IPS-11a (cell line): ENCODE data around the gene SLC6A19.

Experiments used
- H3K4me3 ChIP-seq: one replicate; pipeline ENCODE4 v1.5.1; 2013; ENCODE audit warnings: low read depth, low read length, control low read depth

Gene SLC6A19

DNA sequence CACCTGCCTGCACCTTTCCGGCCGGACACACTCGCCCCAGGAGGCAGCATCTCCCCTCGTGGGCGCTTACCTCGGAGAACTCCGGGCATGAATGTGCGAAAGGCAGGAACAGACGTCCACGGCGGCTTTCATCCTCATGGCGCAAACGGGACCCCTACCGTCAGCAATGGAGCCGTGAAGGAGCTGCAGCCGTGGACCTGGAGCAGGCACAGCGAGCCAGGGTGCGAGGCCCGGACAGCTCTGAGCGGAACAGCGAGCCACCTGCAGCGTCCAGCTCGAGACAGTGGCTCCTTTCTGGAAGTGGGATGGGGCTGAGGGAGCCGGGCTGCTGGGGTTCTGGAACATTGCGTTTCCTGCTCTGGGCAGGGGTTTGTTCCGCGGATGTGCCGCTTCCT is 7.8 kb upstream of the SLC6A19 start:
- no peak overlapping the region for H3K4me3 ChIP-seq

DNA sequence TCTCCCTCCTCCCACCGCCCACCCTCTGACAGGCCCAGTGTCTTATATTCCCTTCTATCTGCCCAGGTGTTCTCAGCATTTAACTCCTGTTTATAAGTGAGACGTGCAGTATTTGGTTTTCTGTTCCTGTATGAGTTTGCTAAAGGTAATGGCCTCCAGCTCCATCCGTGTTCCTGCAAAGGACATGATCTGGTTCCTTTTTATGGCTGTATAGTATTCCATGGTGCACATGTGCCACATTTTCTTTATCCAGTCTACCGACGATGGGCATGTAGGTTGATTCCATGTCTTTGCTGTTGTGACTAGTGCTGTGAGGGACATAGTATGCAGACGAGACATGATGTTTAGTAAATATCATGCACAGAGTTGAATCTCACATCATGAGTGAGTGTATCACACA is 7.0 kb upstream of the SLC6A19 start:
- no peak overlapping the region for H3K4me3 ChIP-seq

DNA sequence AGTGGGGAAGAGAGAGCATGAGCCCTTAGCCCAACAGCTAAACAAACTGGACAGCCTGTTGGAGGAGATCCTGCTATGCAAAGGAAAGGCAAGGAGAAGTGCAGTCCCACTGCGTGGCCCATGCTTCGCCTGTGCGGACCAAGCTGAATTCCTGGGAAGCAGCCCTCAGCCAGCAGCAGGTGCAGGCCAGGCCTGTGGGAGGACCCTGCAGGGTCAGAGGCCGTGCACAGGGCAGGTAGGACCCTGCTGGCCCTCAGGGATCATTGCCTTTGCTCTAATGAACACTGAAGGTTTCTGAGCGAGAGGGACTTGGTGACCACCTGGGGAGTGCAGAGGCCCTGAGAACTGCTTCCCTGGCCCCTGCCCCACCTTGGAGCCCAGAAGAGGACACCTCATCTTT is 6.0 kb upstream of the SLC6A19 start:
- H3K4me3 ChIP-seq = no peak overlapping the region

GRCh38 chr5:1195916-1196315 is 5.5 kb upstream of the SLC6A19 start:
- no peak overlapping the region for H3K4me3 ChIP-seq

DNA sequence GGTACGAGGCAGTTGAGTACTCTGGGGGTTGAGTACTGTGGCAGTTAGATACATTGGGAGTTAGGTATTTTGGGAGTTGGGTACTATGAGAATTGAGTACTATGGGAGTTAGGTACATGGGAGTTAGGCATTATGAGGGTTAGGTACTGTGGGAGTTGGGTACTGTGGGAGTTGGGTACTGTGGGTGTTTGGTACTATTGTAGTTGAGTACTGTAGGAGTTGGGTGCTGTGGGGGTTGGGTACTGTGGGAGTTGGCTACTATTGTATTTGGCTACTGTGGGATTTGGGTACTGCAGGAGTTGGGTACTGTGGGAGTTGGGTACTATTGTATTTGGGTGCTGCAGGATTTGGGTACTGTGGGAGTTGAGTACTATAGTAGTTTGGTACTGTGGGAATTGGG is 4.8 kb upstream of the SLC6A19 start:
- no peak overlapping the region for H3K4me3 ChIP-seq

DNA sequence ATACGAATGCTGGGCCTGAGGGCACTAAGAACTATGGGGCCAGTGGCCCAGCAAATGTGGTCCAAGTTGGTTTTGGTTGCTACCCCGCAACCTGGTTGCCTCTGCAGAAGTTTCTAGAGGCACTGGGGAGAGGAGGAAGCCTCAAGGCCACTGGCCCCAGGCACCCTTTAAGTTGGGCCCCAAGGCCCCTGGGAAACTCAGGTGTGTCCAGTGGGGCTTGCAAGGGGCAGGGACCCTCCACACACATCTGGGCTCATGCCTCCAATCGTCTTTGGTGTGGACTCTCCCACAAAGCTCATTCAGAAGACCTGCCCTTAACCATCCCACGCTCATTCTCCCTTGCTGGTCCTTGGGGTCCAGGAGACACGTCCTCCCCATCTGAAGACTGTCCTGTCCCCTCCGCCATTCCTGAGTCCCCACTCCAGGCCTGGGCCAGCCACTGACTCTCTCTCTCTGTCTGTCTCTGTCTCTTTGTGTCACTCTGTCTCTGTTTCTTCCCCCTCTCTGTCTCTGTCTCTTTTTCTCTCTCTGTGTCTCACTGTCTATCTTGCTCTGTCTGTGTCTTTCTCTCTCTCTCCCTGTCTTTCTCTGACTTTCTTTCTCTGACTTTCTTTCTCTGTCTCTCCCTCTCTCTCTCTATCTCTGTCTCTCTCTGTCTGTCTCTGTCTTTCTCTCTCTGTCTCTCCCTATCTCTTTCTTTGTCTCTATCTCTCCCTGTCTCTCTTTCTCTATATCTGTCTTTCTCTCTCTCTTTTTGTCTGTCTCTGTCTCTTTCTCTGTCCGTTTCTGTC is 3.3 kb upstream of the SLC6A19 start:
- no peak overlapping the region for H3K4me3 ChIP-seq

GRCh38 chr5:1199340-1199648 is 2.1 kb upstream of the SLC6A19 start:
- H3K4me3 ChIP-seq = no peak overlapping the region

- no peak overlapping the region for H3K4me3 ChIP-seq
Observed at GRCh38 chr5:1199649-1200494, 1.5 kb upstream of the SLC6A19 start.

DNA sequence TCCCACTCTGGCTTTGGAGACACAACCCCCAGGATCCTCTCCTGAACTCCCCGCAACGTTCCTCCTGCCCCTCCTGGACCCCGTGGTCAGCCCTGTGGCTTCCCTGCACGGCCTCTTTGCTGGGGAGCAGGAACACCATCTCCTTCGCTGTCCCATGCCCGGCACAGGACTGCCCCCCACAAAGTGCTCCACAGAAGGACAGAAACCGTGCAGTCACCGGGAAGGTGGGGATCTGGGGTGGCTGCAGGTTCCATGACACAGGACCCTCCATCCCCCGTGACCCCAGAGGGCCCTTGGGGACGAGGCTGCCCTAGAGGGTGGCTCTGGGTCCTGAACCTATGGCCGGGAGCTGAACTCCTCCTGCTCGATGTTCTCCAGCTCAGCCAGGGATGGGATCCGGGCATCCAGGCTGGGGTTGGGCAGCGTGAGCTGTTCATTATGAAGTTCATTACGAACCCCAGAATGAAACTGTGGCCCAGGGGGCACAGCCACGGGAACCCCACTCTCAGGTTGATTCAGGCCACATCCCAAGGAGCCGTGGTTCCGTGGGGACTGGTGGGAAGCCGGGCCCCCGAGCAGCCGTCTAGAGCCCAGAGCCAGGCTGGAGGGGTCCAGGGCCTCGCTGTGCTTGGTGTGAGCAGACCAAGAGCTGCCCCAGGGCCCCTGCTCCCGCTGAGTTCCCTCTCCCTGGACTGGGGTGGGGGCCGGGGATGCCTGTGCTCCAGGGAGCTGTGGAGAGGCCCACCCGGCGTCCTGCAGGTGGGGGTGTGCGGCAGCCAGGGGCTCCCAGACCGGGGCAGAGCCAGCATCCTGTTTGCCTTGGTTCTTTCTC is 684 bp upstream of the SLC6A19 start:
- H3K4me3 ChIP-seq = no peak overlapping the region

DNA sequence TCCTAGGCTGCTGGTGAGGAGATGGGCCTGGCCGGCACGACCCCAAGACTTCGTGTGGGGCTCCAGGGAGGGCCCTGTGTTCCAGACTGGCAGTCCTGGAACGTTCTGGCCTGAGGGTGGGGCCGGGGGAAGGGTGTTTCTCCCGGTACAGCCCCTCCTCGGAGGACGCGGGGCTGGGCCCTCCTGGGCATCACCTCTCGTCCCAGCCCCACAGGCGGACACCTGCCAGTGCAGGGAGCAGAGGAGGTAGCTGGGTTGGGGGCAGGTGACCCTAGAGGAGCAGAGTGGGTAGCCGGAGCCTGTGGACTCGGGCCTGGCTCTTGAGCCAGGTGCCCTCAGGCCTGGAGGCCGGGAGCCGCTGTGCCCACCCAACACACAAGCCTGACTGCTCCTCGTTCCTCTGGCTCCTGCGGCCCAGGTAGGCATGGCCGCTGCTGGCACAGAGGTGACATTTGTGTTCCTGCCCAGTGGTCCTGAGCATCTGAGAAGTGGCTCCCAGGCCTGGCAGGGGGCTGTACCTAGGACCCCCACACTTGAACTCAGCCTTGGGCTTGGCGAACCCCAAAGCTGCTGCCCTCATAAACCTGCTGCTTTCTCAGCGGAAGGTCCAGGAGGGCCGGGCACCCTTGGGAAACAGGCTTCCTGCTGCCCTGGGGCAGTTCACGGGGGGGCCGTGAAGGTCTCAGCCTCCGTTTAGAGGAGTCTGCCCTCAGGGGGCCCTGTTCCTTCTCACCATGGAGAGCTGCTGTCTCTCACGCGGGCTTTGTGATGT is 817 bp downstream of the SLC6A19 start:
- no peak overlapping the region for H3K4me3 ChIP-seq

GRCh38 chr5:1202798-1203185 is 1.4 kb downstream of the SLC6A19 start:
- H3K4me3 ChIP-seq = no peak overlapping the region

GRCh38 chr5:1203311-1203967 is 2.0 kb downstream of the SLC6A19 start:
- H3K4me3 ChIP-seq = no peak overlapping the region

GRCh38 chr5:1203968-1204692 is 2.7 kb downstream of the SLC6A19 start:
- H3K4me3 ChIP-seq = no peak overlapping the region

DNA sequence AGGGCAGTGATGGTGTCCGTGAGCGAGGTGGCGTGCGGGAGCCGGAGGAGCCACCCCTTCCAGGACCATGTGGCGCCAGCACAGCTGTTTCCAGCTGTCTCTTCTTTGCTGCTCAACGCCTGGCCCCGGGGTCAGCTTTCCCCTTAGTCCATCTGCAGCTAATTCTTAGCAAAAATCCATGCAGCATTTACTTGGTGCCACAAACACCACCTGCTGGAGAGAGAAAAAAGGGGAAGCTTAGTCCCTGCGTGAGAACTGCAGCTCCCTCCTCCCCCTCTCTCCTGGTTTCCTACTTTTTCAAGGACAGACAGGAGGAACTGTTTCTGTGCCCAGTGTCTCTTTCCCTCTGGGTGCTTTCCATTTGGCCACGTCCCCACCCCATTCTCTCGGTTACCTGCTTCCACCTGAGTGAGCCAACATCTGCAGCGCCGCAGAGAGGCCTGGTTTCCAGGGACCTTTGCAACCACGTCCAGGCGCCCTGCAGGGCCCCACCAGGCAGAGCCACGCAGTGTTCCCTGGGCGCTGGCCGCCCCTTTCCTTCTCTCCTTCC is 3.4 kb downstream of the SLC6A19 start:
- no peak overlapping the region for H3K4me3 ChIP-seq

- no peak overlapping the region for H3K4me3 ChIP-seq
Observed at GRCh38 chr5:1205255-1206180, 4.1 kb downstream of the SLC6A19 start.

- H3K4me3 ChIP-seq = no peak overlapping the region
Observed at GRCh38 chr5:1206521-1207412, 5.4 kb downstream of the SLC6A19 start.

DNA sequence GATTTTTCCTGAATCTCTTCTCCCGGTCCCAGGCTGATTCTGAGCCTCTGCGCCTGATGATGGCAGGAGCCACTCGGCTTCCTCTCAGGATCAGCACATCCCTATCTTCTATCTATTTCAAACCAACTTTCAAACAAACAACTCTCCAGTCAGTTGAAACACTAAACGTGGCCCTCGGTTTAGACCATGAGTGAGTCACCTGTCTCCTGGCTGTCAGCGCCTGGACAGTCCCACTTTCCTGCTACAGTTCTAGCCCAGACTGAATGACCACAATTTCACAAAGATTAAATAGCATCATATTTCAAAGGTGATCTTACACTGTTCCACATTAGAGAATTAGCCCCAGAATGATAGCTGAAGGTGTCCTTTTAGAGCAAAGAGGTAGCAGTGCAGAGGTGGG is 6.2 kb downstream of the SLC6A19 start:
- H3K4me3 ChIP-seq = no peak overlapping the region
